HG03159 (cell line): ENCODE results near the gene ARMC7.
"Not testable (repeated sequence)": the region's sequence is repeated elsewhere in the genome, so short reads cannot be mapped to it uniquely, and the experiment has no call there.

Source experiments
- ATAC-seq: cut with Tn5 transposase; IDR thresholded peaks from one replicate; pipeline ENCODE4 v1.9.1; 2021; ENCODE audit warnings: mild to moderate bottlenecking, moderate library complexity; ENCODE audit not compliant: unreplicated experiment

ARMC7 gene

DNA sequence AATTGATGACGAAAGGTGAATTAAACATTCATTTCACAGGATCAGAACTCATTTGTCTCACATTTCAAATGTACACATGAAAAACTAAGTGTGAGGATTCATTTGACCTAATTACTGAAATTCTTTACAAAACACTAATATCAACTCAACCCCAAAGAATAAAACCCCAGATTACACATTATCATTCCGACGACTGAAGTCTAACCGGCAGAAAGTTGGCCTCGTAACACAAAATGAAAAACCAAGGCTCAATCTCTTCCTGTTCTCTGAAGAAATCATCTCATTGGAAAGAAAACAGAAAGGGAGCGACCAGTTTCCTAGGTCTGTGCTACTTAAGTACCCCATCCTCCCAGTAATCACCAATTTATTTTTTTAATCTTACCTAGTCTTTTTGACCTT lies 42.8 kb downstream of the ARMC7 start:
- ATAC-seq, result no peak

DNA sequence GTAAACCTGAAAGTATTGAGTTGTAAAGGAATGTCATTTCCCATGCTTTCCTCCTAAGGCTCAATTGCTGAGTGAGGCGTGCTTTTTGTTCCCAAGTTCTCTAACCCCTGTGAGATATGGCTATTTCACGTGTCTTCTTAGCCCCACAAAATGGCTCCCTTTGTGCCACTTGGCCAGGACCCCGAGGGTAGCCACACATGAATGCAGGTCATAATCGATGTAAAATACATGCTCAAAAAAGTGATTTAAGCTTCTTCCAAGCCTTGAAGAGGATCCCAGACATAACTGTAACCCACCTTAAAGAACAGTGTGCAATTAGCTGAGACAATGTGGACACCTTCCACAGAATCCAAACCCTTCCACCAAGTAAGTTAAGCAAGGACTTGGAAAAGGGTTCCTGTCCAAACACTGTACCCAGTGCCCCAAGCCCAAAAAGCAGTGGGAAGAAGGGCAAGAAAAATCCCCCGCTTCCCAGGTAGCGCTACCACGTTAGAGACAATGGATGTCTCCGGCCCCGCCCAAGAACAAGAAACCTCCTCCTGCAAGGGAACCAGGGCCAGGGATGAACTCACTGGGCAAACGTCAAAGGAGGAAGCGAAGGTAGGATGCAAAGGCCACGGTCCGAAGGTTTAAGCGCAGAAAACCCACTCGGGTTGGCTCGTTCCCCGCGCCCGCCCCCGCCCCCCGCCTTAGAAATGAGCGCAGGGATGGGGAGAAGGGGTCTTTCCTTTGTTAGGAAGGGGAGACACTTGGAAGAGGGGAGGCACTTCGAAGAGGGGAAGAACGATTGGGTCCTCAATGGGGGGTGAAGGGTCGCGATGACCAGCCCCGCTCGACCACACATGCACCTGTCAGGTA lies 43.4 kb downstream of the ARMC7 start:
- no peak for ATAC-seq

DNA sequence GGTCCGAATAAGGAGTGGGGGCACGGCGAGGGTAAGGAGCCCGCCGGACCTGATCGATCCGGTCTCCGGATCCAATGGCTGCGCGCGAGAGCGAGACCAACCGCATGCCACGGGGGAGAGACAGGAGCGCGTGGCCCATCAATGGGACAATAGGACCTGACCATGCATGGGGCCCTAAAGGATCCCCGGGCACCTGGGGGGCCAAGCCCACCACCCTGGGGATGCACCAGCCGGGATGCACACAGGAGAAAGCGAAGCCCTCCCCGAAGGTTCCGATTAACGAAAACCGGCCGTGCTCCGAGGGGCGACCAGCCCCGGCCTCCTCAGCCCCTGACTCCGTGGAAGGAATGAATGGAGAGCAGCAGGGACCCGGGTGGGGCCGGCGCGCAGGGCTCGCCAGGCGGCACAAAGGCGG lies 44.0 kb downstream of the ARMC7 start:
- peak; percentile 7 for ATAC-seq

DNA sequence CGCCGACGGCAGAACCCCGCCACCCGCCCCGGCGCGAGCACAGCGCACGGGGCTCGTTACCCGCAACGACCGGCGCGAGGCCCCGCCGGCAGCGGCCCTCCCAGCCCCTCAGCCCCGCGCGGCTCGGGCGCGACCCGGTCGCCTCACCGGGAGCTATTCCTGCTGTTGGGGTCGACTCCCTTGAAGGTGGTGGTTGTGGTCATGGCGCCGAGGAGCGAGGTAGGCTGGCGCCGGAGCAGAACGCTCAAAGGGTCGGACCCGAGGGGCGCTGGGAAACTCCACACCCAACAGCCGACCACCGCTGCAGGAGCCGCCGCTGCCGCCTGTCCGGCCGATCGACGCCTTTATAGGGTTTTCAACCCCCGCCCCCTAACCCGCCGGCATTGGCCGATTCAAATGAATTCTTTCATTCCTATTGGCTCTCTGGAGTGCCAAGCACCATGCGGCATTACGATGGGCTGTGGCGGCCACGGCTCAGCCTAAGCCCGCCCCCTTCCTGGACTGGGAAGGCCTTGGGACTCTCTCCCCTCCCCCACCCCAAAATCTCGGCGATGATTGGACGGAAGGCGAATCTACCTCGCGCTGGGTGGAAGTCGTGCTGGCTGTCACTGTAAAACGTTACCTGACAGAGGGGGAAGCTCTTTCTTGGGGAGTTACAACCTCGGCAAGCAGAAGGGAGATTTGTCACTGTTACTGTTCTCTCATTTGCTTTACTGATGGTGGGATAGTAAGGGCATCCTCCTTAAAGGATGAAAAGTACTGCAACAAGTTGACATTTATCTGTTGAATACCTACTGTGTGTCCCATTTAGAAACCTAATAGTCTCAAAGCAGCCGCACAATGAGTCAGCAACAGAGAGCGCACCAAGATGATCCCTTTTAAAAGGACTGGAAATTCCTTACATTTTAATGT lies 44.7 kb downstream of the ARMC7 start, which contains the start of gene JPT1:
Gene JPT1, minus strand, starts transcription at position 318 of the 912 bp plus-strand sequence. Its CDS starts 115 bp downstream, at position 203.
- ATAC-seq, result peak; percentile 94

DNA sequence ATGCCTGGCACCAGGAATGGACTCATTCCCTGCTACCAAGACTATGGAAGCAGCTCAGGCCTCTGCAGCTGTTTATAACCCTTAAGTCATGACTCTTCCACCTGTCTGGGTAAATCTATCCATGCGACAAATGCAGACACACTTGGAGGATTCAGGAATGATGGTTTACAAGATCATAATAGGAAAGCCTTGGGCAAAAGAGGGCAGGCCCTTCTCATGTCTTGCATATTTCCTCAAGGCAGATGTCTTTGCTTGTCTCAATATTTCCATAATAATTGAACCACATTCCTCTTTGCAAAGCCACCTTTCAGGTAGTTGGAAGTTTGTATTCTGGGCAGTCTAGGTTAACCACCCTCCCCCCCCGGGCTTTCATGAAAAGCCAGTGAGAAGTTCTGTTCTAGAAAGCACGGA lies 45.4 kb downstream of the ARMC7 start:
- no peak for ATAC-seq

DNA sequence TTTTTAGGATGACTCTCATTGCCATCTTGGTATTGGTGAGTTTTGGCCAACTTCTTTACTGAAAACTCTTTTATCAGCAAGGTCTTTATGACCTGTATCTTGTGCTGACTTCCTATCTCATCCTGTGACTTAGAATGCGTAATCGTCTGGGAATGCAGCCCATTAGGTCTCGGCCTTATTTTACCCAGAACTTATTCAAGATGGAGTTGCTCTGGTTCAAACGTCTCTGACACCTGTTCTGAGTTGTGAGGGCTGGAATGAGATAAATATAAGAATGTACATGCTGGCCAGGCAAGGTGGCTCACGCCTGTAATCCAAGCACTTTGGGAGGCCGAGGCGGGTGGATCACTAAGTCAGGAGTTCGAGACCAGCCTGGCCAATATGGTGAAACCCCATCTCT lies 48.7 kb downstream of the ARMC7 start:
- not testable (repeated sequence) for ATAC-seq

DNA sequence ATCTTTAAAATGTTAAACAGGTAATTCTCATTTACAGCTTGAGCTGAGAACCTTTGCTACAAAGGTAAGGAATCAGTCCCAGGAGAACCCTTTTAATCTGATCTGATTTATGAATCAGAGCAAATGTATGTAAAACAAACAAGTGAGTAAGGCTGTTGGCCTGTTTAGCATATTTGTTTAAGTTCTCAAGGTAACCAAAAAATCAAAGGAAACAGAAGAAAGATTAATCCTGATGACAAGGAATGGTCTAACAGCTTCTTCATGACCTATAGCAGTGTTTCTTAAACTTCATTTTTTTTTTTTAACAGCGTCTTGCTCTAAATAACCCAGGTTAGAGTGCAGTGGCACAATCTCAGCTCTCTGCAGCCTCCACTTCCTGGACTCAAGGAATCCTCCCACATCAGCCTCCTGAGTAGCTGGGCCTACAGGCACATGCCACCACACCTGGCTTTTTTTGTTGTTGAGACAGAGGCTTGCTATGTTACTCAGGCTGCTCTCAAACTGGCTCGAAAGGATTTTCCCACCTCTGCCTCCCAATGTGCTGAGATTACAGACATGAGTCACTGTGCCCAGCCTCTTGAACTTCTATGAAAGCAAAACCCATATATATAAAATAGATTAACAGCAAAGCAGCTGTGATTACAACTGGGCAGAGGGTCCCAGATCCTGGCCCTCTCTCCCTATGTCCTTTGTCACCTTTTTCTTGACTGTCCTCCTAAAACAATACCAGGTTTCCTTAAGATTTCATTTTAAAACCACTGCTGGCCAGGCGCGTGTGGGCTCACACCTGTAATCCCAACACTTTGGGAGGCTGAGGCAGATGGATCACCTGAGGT lies 49.6 kb downstream of the ARMC7 start:
- ATAC-seq, result no peak

DNA sequence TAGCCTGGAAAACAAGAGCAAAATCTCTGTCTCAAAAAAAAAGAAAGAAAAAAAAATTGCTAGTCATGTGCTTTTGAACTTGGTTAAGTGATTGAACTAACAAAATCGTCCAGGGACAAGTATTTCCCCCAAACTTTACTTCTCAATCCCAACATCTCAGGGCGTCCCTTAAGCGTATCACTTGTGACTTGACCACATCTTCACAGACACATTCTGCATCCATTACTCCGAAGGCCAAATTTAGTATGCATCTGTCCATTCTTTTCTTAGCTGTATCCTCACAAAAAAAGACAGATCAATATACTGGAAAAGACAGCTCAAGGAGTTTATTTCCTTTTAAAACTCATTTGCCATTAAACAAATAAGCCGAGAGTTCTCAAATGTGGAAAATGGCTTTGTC lies 50.4 kb downstream of the ARMC7 start:
- no peak for ATAC-seq

DNA sequence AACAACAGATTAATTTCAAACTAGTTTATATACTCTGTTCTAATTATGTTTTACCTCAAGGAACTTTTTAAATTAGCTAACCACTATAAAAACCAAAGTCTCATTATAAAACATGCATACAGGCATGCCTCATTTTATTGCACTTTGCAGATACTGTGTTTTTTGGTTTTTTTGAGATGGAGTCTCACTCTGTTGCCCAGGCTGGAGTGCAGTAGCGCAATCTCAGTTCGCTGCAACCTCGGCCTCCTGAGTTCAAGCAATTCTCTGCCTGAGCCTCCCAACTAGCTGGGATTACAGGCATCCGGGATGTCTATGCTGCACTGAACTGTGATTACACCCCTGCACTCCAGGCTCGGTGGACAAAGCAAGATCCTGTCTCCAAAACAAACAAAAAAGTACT lies 53.3 kb downstream of the ARMC7 start:
- no peak for ATAC-seq

DNA sequence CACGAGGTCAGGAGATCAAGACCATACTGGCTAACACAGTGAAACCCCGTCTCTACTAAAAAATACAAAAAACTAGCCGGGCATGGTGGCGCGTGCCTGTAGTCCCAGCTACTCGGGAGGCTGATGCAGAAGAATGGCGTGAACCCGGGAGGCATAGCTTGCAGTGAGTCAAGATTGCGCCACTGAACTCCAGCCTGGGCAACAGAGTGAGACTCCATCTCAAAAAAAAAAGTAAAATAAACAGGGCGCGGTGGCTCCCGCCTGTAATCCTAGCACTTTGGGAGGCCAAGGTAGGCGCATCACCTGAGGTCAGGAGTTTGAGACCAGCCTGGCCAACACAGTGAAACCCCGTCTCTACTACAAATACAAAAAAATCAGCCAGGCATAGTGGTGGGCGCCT lies 54.8 kb downstream of the ARMC7 start:
- not testable (repeated sequence) for ATAC-seq

DNA sequence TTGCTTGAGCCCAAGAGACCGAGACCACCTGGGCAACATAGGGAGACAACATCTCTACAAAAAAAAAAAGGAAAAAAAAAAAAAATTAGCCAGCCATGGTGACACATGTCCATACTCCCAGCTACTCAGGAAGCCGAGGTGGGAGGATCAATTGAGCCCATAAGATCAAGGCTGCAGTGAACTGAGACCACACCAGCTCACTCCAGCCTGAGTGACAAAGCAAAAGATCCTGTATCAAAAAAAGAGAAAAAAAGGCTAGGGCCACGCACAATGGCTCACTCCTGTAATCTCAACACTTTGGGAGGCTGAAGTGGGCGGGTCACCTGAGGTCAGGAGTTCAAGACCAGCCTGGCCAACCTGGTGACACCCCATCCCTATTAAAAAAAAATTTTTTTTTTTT lies 59.2 kb downstream of the ARMC7 start:
- ATAC-seq, result no peak

DNA sequence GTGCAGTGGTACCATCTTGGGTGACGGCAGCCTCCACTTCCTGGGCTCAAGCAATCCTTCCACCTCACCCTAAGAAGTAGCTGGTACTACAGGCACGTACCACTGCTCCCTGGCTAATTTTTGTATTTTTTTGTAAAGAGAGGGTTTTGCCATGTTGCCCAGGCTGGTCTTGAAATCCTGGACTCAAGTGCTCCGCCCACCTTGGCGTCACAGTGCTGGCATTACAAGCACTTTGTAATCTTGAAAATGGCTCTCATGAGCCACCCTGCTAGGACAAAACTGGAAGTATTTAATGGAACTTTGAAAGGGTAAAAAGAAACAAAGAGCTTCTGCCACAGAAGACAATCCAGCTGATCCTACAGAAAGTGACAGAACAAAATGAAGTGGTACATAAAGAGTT lies 63.8 kb downstream of the ARMC7 start:
- ATAC-seq, result no peak

DNA sequence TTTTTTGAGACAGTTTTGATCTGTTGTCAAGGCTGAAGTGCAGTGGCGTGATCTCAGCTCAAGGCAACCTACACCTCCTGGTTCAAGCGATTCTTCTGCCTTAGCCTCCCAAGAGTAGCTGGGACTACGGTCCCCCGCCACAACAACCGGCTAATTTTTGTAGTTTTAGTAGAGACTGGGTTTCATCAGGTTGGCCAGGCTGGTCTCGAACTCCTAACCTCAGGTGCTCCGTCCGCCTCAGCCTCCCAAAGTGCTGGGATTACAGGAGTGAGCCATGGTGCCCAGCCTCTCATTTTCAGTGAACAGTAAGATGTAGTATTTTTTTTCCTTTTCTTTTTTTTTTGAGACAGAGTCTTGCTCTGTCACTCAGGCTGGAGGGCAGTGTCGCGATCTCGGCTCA lies 65.2 kb downstream of the ARMC7 start:
- no peak for ATAC-seq

DNA sequence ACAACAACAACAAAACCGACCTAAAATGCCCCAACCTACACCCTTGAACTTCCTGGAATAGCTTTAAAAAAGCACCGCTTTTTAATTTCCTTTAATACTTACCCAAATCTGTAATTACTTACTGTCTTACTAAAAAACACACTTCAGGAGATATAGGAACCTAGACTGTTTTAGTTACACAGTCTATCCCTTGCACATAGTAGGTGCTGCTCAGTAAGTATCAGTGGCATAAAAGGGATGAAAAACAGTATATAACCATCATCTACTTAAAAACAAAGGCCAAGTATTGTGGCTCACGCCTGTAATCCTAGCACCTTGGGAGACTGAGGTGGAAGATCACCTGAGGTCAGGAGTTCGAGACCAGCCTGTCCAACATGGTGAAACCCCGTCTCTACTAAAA lies 66.9 kb downstream of the ARMC7 start:
- ATAC-seq, result no peak

DNA sequence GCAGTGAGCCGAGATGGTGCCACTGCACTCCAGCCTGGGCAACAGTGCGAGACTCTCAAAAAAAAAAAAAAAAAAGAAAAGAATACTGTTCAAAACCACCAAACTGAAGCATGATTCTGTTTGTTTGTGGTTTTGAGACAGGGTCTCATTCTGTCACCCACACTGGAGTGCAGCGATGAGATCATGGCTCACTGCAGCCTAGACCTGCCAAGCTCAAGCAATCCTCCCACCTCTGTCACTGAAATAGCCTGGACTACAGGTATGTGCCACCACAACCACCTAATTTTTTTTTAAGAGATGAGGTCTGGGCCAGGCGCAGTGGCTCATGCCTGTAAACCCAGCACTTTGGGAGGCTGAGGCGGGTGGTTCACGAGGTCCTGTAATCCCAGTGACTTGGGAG lies 68.7 kb downstream of the ARMC7 start:
- ATAC-seq, result no peak
